HUES6 (cell line): Measurements from ENCODE around the gene GP1BB.

ENCODE experiments used
- H3K27ac ChIP-seq: 2 replicates; pipeline ENCODE4 v1.7.0; 2013; ENCODE audit warnings: low read depth, mild to moderate bottlenecking, low read length, inconsistent platforms
- H3K27me3 ChIP-seq: 2 replicates; pipeline ENCODE4 v1.6.1; 2013; ENCODE audit warnings: low read length; ENCODE audit not compliant: control insufficient read depth, insufficient read depth
- H3K36me3 ChIP-seq: 2 replicates; pipeline ENCODE4 v1.6.1; 2013; ENCODE audit warnings: low read length; ENCODE audit not compliant: control insufficient read depth, insufficient read depth
- H3K4me1 ChIP-seq: 2 replicates; pipeline ENCODE4 v1.6.1; 2013; ENCODE audit warnings: low read length; ENCODE audit not compliant: control insufficient read depth, insufficient read depth
- H3K4me3 ChIP-seq: 2 replicates; pipeline ENCODE4 v1.5.1; 2013; ENCODE audit warnings: low read depth, low read length
- H3K9ac ChIP-seq: one replicate; pipeline ENCODE4 v1.6.1; 2013; ENCODE audit warnings: mild to moderate bottlenecking, low read length
- H3K9me3 ChIP-seq: 2 replicates; pipeline ENCODE4 v1.6.1; 2013; ENCODE audit warnings: low read depth, low read length; ENCODE audit not compliant: control insufficient read depth, insufficient read depth

GP1BB gene

DNA sequence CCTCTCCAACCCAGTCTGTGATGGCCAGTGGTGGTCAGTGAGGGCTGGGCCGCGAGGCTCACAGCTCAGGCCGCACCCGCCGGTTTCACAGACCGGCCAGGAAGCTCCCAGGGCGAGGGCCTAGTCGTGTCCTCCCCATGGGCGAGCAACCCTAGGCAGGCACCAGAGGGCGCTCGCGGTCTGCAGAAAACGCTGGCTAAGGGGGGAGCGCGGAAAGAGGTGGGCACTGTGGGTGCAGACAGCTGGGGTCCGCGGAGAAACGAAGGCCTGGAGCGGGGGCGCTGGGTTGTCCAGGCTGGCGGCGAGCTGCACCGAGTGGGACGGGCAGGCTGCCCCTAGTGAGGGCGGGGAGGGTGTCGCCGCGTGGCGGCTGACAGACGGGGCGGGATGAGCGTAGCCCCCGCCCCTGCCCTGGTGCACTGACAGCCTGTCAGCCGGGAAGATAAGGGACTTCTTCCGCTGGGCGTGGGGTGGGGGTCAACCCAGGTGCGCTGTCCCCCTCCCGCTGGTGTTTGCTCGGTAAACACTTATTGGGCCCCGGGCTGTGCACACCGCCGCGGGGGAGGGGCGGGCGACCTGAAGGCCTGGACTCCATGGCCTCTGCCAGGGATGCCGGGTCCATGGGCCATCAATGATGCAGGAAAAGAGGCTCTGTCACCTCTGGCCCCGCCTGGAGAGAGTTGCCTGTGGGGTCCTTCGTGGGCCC, 7.5 kb downstream of the GP1BB start:
- no peak overlapping the region for H3K9ac ChIP-seq
- peaks cover 63% of the 10 kb centered on the region for H3K27me3 ChIP-seq

GRCh38 chr22:19731361-19732135, 8.2 kb downstream of the GP1BB start:
- no peaks in the 10 kb centered on the region for H3K36me3 ChIP-seq
- no peak overlapping the region for H3K4me3 ChIP-seq
- no peak overlapping the region for H3K9ac ChIP-seq
- no peaks in the 10 kb centered on the region for H3K4me1 ChIP-seq
- H3K27ac ChIP-seq: no peak overlapping the region
- no peaks in the 10 kb centered on the region for H3K9me3 ChIP-seq
- H3K27me3 ChIP-seq: peaks cover 56% of the 10 kb centered on the region

More for the DNA sequence above, 7.5 kb downstream of the GP1BB start:
- Histone ChIP-seq H3K4me3 (peak overlapping the region; percentile 54), H3K27ac (no peak overlapping the region), H3K4me1 (no peaks in the 10 kb centered on the region), H3K9me3 (no peaks in the 10 kb centered on the region), H3K36me3 (no peaks in the 10 kb centered on the region)

DNA sequence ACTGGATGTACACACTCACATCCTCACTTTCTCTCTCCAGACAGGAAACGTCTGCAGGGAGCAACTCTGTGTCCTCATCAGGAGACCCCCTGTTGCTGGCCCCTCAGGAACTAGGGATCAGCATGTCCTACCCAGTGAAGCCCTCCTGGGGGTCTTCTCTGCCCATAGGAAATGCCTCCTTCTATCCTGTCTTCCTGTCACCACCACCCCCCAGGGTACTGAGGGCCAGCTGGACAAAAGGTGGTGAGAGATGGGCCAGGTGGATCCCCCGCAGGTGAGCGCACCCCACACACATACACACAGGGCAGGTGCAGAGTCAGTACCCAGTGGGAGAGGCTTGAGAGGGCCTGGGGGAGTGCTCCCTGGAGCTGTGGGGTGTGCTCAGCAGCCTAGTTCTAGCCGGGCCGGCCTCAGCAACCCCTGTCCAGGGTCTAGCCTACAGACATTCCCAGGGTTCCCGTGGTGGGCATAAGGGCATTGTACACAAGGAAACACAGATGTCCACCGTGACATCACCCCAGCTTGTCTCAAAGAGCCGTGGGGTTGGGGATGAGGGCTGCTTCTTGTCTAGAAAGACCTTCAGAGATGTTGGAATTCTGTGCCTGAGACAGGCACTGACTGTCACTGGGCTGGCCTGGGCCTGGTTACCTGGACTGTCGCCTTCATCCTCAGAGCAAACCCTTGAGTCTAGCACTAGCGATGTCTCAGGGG, 9.2 kb downstream of the GP1BB start:
- Histone ChIP-seq H3K9ac (no peak overlapping the region), H3K9me3 (no peaks in the 10 kb centered on the region), H3K27ac (no peak overlapping the region), H3K27me3 (peaks cover 46% of the 10 kb centered on the region), H3K4me3 (no peak overlapping the region), H3K36me3 (no peaks in the 10 kb centered on the region), H3K4me1 (no peaks in the 10 kb centered on the region)

DNA sequence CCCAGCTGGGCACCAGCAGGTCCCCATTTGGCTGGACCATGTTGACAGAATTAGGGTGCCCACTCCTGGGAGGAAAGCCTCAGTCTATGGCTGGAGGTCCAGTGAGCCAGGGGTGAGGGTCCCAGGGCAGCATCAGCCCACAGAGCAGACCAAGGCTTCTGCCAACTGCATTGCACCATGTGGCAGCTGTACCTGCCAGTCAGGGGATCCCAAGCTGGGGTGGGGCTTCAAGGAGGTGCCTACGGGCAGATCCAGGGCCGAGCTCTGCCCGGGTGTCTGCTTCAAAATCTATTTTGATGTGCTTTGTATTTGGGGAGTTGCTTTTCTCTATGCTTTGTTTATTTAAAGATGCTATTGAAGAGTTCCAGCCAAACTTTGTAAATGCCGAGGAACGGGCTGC, 10.4 kb downstream of the GP1BB start:
- H3K36me3 ChIP-seq: no peaks in the 10 kb centered on the region
- H3K9me3 ChIP-seq: no peaks in the 10 kb centered on the region
- H3K27me3 ChIP-seq: peaks cover 34% of the 10 kb centered on the region
- no peak overlapping the region for H3K9ac ChIP-seq
- H3K4me3 ChIP-seq: no peak overlapping the region
- H3K27ac ChIP-seq: no peak overlapping the region
- H3K4me1 ChIP-seq: no peaks in the 10 kb centered on the region; the same call in 1 of the 2 replicates

- Histone ChIP-seq H3K9ac (no peak overlapping the region), H3K4me3 (no peak overlapping the region), H3K4me1 (peaks cover 3% of the 10 kb centered on the region; the same call in 1 of the 2 replicates), H3K36me3 (no peaks in the 10 kb centered on the region), H3K27me3 (peaks cover 30% of the 10 kb centered on the region), H3K9me3 (no peaks in the 10 kb centered on the region), H3K27ac (no peak overlapping the region)
These were observed 10.8 kb downstream of the GP1BB start for GRCh38 chr22:19734163-19734562.

GRCh38 chr22:19734837-19735382, 11.6 kb downstream of the GP1BB start:
- H3K4me1 ChIP-seq: peaks cover 5% of the 10 kb centered on the region; the same call in 1 of the 2 replicates
- H3K9me3 ChIP-seq: no peaks in the 10 kb centered on the region
- peaks cover 22% of the 10 kb centered on the region for H3K27me3 ChIP-seq
- no peak overlapping the region for H3K4me3 ChIP-seq
- no peaks in the 10 kb centered on the region for H3K36me3 ChIP-seq
- H3K27ac ChIP-seq: no peak overlapping the region
- H3K9ac ChIP-seq: no peak overlapping the region

GRCh38 chr22:19735665-19736510, 12.5 kb downstream of the GP1BB start:
- Histone ChIP-seq H3K4me3 (no peak overlapping the region), H3K9ac (no peak overlapping the region), H3K9me3 (no peaks in the 10 kb centered on the region), H3K36me3 (no peaks in the 10 kb centered on the region), H3K27ac (no peak overlapping the region), H3K27me3 (peaks cover 16% of the 10 kb centered on the region; the same call in 1 of the 2 replicates), H3K4me1 (peaks cover 5% of the 10 kb centered on the region; the same call in 1 of the 2 replicates)

- Histone ChIP-seq H3K27me3 (peaks cover 13% of the 10 kb centered on the region; the same call in 1 of the 2 replicates), H3K36me3 (no peaks in the 10 kb centered on the region), H3K4me1 (peaks cover 5% of the 10 kb centered on the region; the same call in 1 of the 2 replicates), H3K27ac (no peak overlapping the region), H3K9ac (no peak overlapping the region), H3K4me3 (no peak overlapping the region), H3K9me3 (no peaks in the 10 kb centered on the region)
These were observed 14.7 kb downstream of the GP1BB start for GRCh38 chr22:19737846-19738663.

- H3K27ac ChIP-seq: no peak overlapping the region
These were observed 15.5 kb downstream of the GP1BB start for GRCh38 chr22:19738664-19739447.

More at GRCh38 chr22:19738664-19739447, 15.5 kb downstream of the GP1BB start:
- no peak overlapping the region for H3K9ac ChIP-seq
- H3K4me3 ChIP-seq: no peak overlapping the region
- no peaks in the 10 kb centered on the region for H3K36me3 ChIP-seq
- no peaks in the 10 kb centered on the region for H3K9me3 ChIP-seq
- peaks cover 5% of the 10 kb centered on the region; the same call in 1 of the 2 replicates for H3K4me1 ChIP-seq
- peaks cover 7% of the 10 kb centered on the region; the same call in 1 of the 2 replicates for H3K27me3 ChIP-seq
